Dermis microvascular lymphatic vessel endothelial cell (primary cell): ENCODE data around the gene MIEN1. TPM values are rescaled to one million over a fixed set of nuclear protein-coding genes. Genes with fewer than 3 reads are reported as not detected.
"Not testable (repeated sequence)": the region's sequence is repeated elsewhere in the genome, so short reads cannot be mapped to it uniquely, and the experiment has no call there.

Experiments
- DNase-seq, 2 donors: peaks; one replicate each; pipeline versions ENCODE4 v3.0.0 to v3.0.0-alpha.2; 2010; ENCODE audit warnings: low read depth in 2 of 2
- total RNA-seq: library from RNA; depleted of rRNA; stranded (reverse); fragments of >200 nt; gene quantifications from 2 replicates; pipeline ENCODE4 v1.2.1, GENCODE V29; 2014

MIEN1 gene
- total RNA-seq, 1 donor from 2014 or later, result 16.0 TPM

DNA sequence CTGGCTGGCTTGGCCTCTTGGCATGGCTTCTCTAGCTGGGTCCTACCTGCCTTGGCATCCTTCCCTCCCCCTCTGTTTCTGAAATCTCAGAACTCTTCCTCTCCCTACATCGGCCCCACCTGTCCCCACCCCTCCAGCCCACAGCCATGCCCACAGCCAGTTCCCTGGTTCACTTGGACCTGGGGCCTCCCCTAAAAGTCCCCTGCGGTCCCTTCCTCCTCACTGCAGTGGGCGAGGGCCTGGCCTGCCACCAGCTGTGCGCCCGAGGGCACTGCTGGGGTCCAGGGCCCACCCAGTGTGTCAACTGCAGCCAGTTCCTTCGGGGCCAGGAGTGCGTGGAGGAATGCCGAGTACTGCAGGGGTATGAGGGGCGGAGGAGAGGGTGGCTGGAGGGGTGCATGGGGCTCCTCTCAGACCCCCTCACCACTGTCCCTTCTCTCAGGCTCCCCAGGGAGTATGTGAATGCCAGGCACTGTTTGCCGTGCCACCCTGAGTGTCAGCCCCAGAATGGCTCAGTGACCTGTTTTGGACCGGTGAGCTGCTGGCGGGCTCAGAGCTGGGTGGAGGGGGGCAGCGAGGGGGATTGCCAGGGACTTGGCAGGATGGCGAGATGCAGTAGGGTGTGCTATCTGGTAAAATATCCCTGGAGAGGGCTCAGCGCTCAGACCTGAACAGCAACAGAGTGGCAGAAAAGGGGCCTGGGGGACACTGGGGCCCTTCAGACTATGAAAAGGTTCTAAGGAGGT is 14.1 kb downstream of the MIEN1 start:
- DNase-seq, result no peak

DNA sequence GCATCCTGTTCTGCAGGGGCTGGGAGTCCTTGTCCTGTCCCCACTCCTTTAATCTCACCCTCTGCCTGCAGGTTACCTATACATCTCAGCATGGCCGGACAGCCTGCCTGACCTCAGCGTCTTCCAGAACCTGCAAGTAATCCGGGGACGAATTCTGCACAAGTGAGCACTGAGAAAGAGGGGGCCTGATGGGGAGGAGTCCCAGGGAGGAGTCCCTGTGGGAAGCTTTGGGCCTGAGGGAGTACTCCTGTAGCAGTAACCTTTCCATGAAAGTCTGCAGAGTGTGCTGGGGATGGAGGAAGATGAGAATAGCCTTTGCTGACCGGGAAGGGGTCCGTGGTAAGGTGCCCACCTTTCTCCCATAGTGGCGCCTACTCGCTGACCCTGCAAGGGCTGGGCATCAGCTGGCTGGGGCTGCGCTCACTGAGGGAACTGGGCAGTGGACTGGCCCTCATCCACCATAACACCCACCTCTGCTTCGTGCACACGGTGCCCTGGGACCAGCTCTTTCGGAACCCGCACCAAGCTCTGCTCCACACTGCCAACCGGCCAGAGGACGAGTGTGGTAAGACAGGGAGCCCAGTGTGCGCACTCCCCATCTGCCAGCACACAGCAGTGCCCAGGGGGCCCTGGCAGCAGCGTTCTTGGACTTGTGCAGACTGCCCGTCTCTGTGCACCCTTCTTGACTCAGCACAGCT is 14.8 kb downstream of the MIEN1 start:
- DNase-seq, result no peak

DNA sequence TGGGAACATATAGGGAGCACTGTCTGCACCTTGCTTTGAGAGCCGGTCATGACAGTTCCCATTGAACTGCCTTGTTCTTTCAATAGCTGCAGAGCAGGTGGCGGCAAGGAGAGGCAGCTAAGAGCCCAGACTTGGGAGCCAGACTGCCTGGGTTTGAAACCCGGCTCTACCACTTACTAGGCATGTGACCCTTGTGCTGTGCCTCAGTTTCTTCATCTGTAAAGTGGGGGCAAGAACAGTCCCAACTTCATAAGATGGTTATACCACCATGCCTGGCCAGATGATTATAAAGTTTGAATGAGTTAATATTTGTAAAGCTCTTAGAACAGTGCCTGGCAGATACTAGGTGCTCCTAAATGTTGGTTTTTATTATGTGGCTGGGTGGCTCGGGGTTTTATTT is 16.1 kb downstream of the MIEN1 start:
- no peak for DNase-seq

DNA sequence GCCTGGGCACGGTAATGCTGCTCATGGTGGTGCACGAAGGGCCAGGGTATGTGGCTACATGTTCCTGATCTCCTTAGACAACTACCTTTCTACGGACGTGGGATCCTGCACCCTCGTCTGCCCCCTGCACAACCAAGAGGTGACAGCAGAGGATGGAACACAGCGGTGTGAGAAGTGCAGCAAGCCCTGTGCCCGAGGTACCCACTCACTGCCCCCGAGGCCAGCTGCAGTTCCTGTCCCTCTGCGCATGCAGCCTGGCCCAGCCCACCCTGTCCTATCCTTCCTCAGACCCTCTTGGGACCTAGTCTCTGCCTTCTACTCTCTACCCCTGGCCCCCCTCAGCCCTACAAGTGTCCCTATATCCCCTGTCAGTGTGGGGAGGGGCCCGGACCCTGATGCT is 18.5 kb downstream of the MIEN1 start:
- DNase-seq, result no peak

DNA sequence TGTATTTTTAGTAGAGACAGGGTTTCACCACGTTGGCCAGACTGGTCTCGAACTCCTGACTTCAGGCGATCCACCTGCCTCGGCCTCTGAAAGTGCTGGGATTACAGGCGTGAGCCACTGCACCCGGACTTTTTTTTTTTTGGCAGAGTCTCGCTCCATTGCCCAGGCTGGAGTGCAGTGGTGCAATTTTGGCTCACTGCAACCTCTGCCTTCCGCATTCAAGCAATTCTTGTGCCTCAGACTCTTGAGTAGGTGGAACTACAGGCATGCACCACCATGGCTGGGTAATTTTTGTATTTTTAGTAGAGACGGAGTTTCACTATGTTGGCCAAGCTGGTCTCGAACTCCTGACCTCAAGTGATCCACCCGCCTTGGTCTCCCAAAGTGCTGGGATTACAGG is 19.3 kb downstream of the MIEN1 start:
- not testable (repeated sequence) for DNase-seq

DNA sequence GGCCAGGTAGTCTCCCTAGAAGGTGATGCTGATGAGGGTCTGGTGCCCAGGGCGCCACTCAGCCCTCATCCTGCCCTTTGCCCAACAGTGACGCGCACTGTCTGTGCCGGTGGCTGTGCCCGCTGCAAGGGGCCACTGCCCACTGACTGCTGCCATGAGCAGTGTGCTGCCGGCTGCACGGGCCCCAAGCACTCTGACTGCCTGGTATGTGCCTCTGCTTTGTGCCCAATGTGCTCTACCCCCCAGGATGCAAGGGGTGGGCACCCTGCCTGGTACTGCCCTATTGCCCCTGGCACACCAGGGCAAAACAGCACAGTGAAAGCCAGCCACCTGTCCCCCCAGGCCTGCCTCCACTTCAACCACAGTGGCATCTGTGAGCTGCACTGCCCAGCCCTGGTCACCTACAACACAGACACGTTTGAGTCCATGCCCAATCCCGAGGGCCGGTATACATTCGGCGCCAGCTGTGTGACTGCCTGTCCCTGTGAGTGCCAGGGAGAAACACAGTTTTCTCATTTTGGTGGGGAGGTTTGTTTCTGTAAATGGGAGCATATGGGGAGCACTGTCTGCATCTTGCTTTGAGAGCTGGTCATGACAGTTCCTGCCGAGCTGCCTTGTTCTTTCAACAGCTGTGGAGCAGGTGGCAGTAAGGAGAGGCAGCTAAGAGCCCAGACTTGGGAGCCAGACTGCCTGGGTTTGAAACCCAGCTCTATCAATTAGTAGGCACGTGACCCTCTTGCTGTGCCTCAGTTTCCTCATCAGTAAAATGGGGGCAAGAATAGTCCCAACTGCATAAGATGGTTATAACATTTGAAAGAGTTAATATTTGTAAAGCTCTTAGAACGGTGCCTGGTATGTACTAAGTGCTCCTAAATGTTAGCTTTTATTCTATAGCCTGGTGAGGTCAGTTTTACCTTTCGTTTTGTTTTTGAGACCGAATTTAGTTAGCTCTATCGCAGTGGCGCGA is 20.1 kb downstream of the MIEN1 start:
- DNase-seq, result no peak

DNA sequence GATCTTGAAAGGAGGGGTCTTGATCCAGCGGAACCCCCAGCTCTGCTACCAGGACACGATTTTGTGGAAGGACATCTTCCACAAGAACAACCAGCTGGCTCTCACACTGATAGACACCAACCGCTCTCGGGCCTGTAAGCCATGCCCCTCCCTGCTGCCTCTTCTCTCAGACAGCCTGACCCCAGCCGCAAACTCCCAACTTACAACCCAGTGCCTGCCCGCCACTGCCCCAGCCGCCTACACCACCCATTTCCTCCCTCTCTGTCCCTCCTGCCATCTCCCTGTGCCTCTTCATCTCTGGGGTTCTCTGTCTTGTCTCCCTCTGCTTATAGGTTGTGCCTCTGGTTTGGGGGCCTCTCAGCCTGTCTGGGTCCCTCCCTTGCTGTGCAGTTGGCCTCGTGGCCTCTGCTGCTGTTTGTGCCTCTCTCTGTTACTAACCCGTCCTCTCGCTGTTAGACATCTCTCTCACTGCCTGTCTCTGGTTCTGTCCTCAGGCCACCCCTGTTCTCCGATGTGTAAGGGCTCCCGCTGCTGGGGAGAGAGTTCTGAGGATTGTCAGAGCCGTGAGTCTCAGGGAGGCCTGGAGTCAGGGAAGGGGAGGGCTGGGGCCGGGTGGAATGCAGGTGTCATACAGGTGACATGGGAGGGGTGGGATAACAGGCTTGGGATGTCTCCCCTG is 20.9 kb downstream of the MIEN1 start:
- DNase-seq, result no peak

DNA sequence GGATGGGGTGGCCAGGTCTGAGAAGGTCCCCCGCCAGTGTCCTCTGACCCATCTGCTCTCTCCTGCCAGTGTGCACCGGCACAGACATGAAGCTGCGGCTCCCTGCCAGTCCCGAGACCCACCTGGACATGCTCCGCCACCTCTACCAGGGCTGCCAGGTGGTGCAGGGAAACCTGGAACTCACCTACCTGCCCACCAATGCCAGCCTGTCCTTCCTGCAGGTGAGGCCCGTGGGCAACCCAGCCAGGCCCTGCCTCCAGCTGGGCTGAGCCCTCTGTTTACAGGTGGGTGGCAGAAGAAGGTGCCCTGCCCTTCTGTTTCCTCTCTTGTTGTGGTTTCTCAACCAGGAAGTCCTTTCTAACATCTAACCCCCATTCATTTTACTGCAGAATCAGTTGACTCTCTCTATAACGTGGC is 23.4 kb downstream of the MIEN1 start:
- no peak for DNase-seq

DNA sequence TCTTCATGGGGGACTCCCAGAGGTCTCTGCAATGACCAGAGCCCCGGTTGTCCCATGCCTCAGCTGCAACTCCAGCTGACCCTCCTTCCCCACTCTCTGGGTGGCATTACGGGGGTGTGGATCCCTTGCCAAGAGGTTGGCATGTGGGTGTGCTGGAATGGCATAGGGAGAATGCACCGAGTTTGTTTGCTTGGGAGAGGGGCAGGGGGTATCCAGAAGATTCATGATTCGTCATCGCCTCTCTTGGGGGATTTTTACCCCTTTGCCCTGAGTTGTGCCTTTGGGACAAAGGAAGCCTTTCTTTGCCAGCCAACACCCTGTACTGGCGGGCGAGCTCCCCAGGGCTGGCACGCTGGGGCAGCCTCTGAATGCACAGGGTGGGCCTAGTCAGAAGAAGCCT is 23.9 kb downstream of the MIEN1 start:
- DNase-seq, result no peak

DNA sequence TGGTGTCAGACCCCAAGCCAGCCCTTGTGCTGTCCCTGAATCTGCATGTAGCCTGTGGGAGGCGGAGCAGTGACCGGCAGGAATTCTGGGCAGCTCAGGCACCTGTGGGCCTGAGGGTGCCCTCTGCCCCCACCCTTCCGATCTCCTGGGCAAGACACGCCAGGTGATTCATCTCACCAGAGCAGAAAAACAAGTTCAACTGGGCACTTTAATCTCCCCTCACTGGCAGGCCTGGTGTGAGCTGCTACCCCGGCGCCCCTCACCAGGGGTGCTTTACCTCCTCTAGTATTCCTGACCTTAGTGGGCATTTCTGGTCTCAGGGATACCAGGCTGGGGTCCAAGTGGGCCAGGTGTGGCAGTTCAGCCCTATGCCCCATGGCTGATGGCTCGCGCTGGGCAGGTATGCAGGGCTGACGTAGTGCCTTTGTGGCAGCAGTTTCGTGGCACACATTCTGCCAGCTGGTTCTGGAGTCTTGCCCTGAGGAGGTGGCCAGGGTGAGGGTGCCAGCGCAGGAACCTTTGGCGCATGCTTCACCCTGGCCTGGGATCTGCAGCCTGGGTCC is 24.5 kb downstream of the MIEN1 start:
- DNase-seq, result no peak

DNA sequence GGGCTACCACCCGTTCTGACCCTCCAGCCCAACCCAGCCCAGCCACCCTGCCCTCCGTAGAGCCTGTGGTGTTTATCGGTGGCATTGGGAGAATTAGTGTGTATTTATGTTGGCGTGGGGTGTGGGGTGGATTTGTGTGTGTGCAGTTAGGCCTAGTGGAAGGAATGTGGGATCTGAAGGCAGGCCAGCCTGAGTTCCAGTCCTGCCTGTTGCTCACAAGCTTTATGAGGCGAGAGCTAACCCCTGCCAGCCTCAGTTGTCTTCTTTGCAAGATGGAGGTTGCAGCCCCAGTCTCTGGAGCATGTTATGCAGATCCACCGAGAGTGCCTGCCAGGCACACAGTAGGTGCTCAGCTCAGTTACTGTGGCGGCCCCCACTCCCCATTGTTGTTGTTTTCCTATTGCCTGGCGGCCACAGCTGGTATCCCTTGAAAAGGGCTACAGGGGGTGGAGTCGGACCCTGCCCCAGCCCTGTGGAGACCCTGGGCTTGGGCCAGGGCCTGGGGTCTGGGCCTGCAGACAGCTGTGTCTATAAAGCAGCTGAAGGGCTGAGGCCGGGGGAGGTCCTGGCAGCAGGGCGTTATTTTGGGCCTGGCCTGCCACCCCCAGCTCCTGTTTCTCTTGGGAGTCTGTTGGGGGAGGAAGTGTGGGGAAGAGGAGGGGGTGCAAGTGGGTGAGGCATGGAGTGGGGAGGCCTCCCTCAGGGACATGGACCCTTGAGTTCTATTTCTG is 25.3 kb downstream of the MIEN1 start:
- no peak for DNase-seq

DNA sequence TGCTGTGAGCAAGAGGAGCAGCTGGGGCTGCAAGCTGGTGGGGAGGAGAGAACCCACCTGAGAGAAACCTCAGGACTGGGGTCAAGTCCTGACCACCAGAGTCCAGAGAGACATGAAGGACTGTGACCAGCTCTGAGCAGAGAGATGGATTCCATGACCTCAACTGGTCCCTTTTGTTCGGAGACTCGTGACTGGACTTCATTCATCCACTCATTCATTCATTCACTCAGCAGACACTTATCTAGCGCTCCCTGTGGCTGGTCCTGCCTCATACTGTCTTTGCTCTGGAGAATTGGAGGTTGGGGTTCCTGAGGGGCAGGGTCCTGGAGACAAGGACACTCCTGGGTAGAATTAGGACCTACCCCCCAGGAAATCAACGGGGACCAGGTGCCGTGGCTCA is 26.4 kb downstream of the MIEN1 start:
- no peak for DNase-seq

DNA sequence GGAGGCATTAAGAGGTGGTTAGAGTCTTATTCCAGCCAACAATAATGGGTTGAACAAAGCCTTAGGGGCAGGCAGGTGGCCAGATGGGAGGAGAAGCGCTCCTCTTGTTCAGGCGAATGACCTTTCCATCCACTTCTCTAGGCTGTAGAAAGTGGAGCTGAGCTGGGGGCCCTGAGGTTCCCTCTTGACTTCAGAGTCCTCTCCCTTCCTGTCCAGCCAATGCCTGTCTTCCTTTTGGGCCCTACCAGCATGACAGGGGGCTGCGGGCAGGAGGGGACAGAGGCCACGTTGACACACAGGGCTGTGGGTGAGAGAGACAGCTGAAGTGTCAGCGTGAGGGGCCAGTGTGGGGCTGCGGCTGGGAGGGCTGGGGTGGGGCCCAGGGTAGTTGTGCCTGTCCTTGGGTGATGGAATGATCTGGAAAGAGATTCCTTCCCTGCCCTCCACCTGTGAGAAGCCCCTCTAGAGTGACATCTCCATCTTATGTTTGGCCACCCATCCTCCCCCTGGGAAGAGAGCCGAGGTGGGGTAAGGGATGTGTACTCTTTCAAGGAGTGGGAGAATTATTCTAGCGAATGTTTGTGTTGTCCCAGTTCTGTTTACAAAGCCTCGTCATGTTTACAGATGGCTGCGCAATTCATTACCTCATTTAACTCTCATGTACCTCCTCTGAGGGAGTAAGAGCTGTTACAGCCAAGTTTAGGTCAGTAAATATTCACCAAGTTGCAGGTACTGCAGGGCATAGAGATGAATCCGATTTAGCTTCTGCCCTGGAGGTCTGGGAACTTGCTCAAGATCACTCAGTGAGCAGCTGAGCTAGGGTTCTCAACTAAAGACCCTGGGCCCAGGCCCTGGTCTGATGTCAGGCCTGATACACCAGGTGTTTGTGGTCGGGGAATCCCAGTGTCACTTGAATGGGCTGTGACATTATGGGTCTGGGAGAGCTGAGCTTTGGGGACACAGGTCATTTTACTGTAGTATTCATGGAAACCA is 27.1 kb downstream of the MIEN1 start:
- DNase-seq, result no peak

DNA sequence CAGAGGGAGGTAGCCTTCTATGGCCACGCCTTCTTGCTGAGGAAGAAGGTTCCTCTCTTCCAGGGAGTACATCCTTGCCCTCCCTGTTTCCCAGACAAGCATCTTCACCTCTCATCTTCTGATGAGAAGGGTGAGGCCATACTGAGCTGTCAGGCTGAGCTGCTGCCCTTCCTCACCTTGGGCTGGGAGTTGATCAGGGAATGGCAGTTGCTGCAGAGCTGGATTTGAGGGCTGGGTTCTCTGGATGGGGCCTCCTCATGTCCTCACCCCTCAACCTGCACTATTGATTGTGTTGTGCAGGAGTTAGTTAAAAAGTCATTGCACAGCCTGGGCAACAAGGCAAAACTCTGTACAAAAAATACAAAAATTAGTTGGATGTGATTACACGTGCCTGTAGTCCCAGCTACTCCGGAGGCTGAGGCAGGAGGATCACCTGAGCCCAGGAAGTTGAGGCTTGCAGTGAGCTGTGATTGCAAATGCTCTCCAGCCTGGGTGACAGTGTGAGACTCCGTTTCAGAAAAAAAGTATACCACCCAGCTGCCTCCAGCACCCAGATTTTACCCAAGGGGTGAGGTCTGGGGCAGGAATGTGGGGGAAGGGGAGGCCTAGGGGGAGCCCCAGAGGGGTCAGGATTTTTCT is 28.4 kb downstream of the MIEN1 start:
- no peak for DNase-seq

DNA sequence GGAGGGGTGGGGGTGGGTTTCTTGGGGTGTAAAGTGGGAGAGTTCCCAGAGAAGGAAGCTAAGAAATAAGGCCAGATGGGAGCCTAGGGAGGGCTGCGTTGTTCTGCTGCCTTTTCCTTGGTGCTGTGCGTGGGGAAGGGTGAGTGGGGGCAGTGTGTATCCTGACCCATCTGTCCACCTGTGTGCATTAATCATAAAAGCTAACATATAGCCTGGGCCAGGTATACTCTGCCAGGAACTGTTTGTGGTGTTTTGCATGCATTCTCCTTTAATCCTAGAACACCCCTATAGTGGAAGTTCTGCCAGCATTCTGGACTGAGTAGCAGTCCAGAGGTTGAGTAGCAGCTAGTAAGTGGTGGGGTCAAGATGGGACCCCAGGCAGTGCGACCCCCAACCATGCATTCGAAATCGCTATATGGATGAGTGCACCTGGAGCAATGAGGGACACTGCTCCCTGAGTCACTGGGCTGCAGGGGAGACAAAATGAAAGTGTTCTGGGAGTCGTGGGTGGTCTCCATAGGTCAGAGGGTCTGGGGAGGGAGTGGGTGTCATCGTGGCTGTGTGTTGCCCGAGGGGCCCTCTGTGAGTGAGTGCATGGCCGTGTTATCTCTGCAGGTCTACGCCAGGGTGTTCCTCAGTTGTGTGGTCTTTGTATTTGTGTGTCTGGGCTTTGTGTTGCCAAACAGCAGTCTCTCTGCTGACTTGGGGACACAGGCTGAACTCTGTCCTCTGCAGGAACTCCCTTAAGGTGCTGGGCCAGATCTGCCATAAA is 29.1 kb downstream of the MIEN1 start:
- DNase-seq, result no peak

DNA sequence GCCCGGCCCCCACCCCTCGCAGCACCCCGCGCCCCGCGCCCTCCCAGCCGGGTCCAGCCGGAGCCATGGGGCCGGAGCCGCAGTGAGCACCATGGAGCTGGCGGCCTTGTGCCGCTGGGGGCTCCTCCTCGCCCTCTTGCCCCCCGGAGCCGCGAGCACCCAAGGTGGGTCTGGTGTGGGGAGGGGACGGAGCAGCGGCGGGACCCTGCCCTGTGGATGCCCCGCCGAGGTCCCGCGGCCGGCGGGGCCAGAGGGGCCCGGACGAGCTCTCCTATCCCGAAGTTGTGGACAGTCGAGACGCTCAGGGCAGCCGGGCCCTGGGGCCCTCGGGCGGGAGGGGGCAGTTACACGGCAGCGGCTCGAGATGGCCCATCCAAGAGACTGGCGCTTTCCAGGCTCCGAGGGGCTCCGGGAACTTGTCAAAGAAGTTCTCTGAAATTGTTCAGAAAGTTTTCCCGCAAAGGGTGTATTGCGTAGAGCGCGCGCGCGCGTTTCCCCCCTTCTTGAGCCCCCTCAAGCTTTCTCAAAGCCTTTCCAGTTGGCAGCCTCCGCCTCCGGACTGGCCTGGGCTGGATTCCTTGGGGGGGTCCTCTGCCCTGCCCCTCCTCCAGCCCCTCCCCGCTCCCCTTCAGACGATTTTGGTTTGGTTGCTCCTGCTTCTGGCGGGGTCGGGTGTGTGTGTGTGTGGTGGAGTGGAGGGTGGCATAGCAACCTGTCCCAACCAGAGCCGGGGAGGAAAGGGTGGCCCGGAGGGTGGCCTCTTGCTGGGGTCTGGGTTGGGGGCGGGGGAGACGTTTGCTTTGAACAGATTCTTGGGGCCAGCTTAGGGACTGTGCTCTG is 30.0 kb downstream of the MIEN1 start:
- DNase-seq, result no peak

DNA sequence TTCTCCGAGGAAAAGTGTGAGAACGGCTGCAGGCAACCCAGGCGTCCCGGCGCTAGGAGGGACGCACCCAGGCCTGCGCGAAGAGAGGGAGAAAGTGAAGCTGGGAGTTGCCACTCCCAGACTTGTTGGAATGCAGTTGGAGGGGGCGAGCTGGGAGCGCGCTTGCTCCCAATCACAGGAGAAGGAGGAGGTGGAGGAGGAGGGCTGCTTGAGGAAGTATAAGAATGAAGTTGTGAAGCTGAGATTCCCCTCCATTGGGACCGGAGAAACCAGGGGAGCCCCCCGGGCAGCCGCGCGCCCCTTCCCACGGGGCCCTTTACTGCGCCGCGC is 30.5 kb downstream of the MIEN1 start, which contains the start of gene ERBB2:
ERBB2 (plus strand) TSS at position 247 of the 330 bp plus-strand sequence. CDS start 175 bp downstream, outside the sequence.
- no peak for DNase-seq
